ELF-1 (cell line): ENCODE results near the gene PDE11A.
A peak's percentile ranks its signal among the peaks of the same experiment; 100 is the strongest.
"Not testable (repeated sequence)": the region's sequence is repeated elsewhere in the genome, so short reads cannot be mapped to it uniquely, and the experiment has no call there.

Source experiments
- DNase-seq: peaks from one replicate; pipeline ENCODE4 v3.0.0-alpha.2; 2016; ENCODE audit warnings: low read depth, low spot score

Gene PDE11A

GRCh38 chr2:178008636-178009289 lies 63.8 kb downstream of the PDE11A start:
- DNase-seq: no peak

- DNase-seq: no peak
These were observed 65.9 kb downstream of the PDE11A start for GRCh38 chr2:178006710-178007109.

GRCh38 chr2:178005756-178006155 lies 66.8 kb downstream of the PDE11A start:
- DNase-seq: no peak

- DNase-seq: no peak
These were observed 70.5 kb downstream of the PDE11A start for GRCh38 chr2:178002038-178002437.

- no peak for DNase-seq
These were observed 73.6 kb downstream of the PDE11A start for GRCh38 chr2:177998996-177999395.

- DNase-seq: no peak
These were observed 74.6 kb downstream of the PDE11A start for GRCh38 chr2:177998006-177998405.

- DNase-seq: no peak
These were observed 79.6 kb downstream of the PDE11A start for GRCh38 chr2:177992992-177993391.

GRCh38 chr2:177989029-177989885 lies 83.3 kb downstream of the PDE11A start:
- no peak for DNase-seq

GRCh38 chr2:177984749-177985148 lies 87.8 kb downstream of the PDE11A start:
- no peak for DNase-seq

GRCh38 chr2:177983183-177983788 lies 89.3 kb downstream of the PDE11A start:
- DNase-seq: peak; percentile 29

- peak; percentile 53 for DNase-seq
These were observed 99.8 kb downstream of the PDE11A start for GRCh38 chr2:177972782-177973181.

- DNase-seq: no peak
These were observed 100.5 kb downstream of the PDE11A start for GRCh38 chr2:177972123-177972522.

GRCh38 chr2:177970670-177971454 lies 101.7 kb downstream of the PDE11A start:
- DNase-seq: no peak

GRCh38 chr2:177964892-177965291 lies 107.7 kb downstream of the PDE11A start:
- no peak for DNase-seq

GRCh38 chr2:177952151-177952550 lies 120.4 kb downstream of the PDE11A start:
- DNase-seq: no peak

GRCh38 chr2:177947598-177947997 lies 125.0 kb downstream of the PDE11A start:
- not testable (repeated sequence) for DNase-seq

- not testable (repeated sequence) for DNase-seq
These were observed 128.0 kb downstream of the PDE11A start for GRCh38 chr2:177944530-177944929.

GRCh38 chr2:177942731-177943130 lies 129.8 kb downstream of the PDE11A start:
- no peak for DNase-seq

GRCh38 chr2:177939211-177939610 lies 133.4 kb downstream of the PDE11A start:
- DNase-seq: no peak

- DNase-seq: no peak
These were observed 141.7 kb downstream of the PDE11A start for GRCh38 chr2:177930916-177931315.

- no peak for DNase-seq
These were observed 142.7 kb downstream of the PDE11A start for GRCh38 chr2:177929662-177930522.
